Measurements from ENCODE around the gene UNC50.

UNC50 gene

GRCh38 chr2:98608116-98608961 lies at the start of gene UNC50, which contains the start of gene COA5:
Gene UNC50, plus strand, starts transcription at chr2:98608589. Its CDS starts 1,171 bp downstream, at chr2:98609760.
Gene COA5, minus strand, starts transcription at chr2:98608512. Its CDS starts 107 bp downstream, at chr2:98608405.
- DNase-seq, result peak in 1 of 2 experiments; percentile 22

GRCh38 chr2:98558852-98559530 lies 49.4 kb upstream of the UNC50 start:
- no peak for DNase-seq

- DNase-seq, result no peak
Observed at GRCh38 chr2:98559581-98559980, 48.8 kb upstream of the UNC50 start.

GRCh38 chr2:98560256-98560771 lies 48.1 kb upstream of the UNC50 start:
- DNase-seq, result no peak

GRCh38 chr2:98561018-98561417 lies 47.4 kb upstream of the UNC50 start:
- DNase-seq, result no peak

GRCh38 chr2:98561902-98562695 lies 46.3 kb upstream of the UNC50 start:
- DNase-seq, result no peak

GRCh38 chr2:98563394-98563793 lies 45.0 kb upstream of the UNC50 start:
- DNase-seq, result no peak

GRCh38 chr2:98564541-98565132 lies 43.8 kb upstream of the UNC50 start:
- peak in 1 of 2 experiments; percentile 30 for DNase-seq

- DNase-seq, result no peak
Observed at GRCh38 chr2:98565286-98565860, 43.0 kb upstream of the UNC50 start.

GRCh38 chr2:98565941-98566340 lies 42.4 kb upstream of the UNC50 start:
- no peak for DNase-seq

GRCh38 chr2:98568161-98568956 lies 40.0 kb upstream of the UNC50 start:
- DNase-seq, result no peak

GRCh38 chr2:98569197-98569793 lies 39.1 kb upstream of the UNC50 start:
- no peak for DNase-seq

GRCh38 chr2:98569915-98570314 lies 38.5 kb upstream of the UNC50 start:
- DNase-seq, result no peak

- no peak for DNase-seq
Observed at GRCh38 chr2:98570356-98570755, 38.0 kb upstream of the UNC50 start.

- DNase-seq, result no peak
Observed at GRCh38 chr2:98571121-98571701, 37.2 kb upstream of the UNC50 start.

GRCh38 chr2:98571796-98572195 lies 36.6 kb upstream of the UNC50 start:
- no peak for DNase-seq

- no peak for DNase-seq
Observed at GRCh38 chr2:98572211-98572610, 36.2 kb upstream of the UNC50 start.

- DNase-seq, result no peak
Observed at GRCh38 chr2:98572676-98573075, 35.7 kb upstream of the UNC50 start.

- no peak for DNase-seq
Observed at GRCh38 chr2:98573426-98573825, 35.0 kb upstream of the UNC50 start.

GRCh38 chr2:98576666-98577312 lies 31.6 kb upstream of the UNC50 start:
- no peak for DNase-seq

All from cerebellar nuclear complex (tissue), 1 donor.